NCI-H2081 (cell line): ENCODE data around the gene CCDC81.
"Not testable (repeated sequence)": the region's sequence is repeated elsewhere in the genome, so short reads cannot be mapped to it uniquely, and the experiment has no call there.

Experiments
- DNase-seq, 2 experiments: peaks; one replicate each; lab custom pipeline; 2025; lab: John Stamatoyannopoulos, UW

The CCDC81 gene

GRCh38 chr11:86386746-86387145 lies 12.1 kb downstream of the CCDC81 start:
- DNase-seq: no peak

GRCh38 chr11:86388198-86388597 lies 13.5 kb downstream of the CCDC81 start:
- DNase-seq: no peak

GRCh38 chr11:86390487-86390886 lies 15.8 kb downstream of the CCDC81 start:
- DNase-seq: no peak

GRCh38 chr11:86395061-86395551 lies 20.4 kb downstream of the CCDC81 start:
- no peak for DNase-seq

GRCh38 chr11:86396396-86396795 lies 21.7 kb downstream of the CCDC81 start:
- DNase-seq: no peak

GRCh38 chr11:86397351-86397750 lies 22.7 kb downstream of the CCDC81 start:
- no peak for DNase-seq

GRCh38 chr11:86398106-86398505 lies 23.4 kb downstream of the CCDC81 start:
- DNase-seq: no peak

GRCh38 chr11:86403458-86403857 lies 28.8 kb downstream of the CCDC81 start:
- no peak for DNase-seq

- DNase-seq: no peak
Measured at GRCh38 chr11:86408845-86409244, 34.2 kb downstream of the CCDC81 start.

GRCh38 chr11:86414032-86414431 lies 39.3 kb downstream of the CCDC81 start:
- DNase-seq: no peak

- DNase-seq: no peak
Measured at GRCh38 chr11:86415026-86415425, 40.3 kb downstream of the CCDC81 start.

- DNase-seq: no peak
Measured at GRCh38 chr11:86416494-86416893, 41.8 kb downstream of the CCDC81 start.

- not testable (repeated sequence) for DNase-seq
Measured at GRCh38 chr11:86416951-86417350, 42.3 kb downstream of the CCDC81 start.

GRCh38 chr11:86418106-86418505 lies 43.4 kb downstream of the CCDC81 start:
- DNase-seq: no peak

- DNase-seq: no peak
Measured at GRCh38 chr11:86418513-86418912, 43.8 kb downstream of the CCDC81 start.

- DNase-seq: peak in 1 of 2 experiments; percentile 28
Measured at GRCh38 chr11:86418917-86419316, 44.2 kb downstream of the CCDC81 start.

- DNase-seq: no peak
Measured at GRCh38 chr11:86421946-86422345, 47.3 kb downstream of the CCDC81 start.

GRCh38 chr11:86422371-86422770 lies 47.7 kb downstream of the CCDC81 start:
- DNase-seq: no peak

- DNase-seq: not testable (repeated sequence)
Measured at GRCh38 chr11:86423488-86423887, 48.8 kb downstream of the CCDC81 start.

GRCh38 chr11:86427441-86427840 lies 52.8 kb downstream of the CCDC81 start:
- DNase-seq: no peak

- no peak for DNase-seq
Measured at GRCh38 chr11:86431258-86431657, 56.6 kb downstream of the CCDC81 start.

- DNase-seq: not testable (repeated sequence)
Measured at GRCh38 chr11:86433361-86434095, 58.8 kb downstream of the CCDC81 start.

- no peak for DNase-seq
Measured at GRCh38 chr11:86435711-86436110, 61.0 kb downstream of the CCDC81 start.

- DNase-seq: no peak
Measured at GRCh38 chr11:86438685-86439084, 64.0 kb downstream of the CCDC81 start.
